ENCODE results near the gene EID2B. TPM values are rescaled to one million over a fixed set of nuclear protein-coding genes. Genes with fewer than 3 reads are reported as not detected.

EID2B gene
- total and polyA plus RNA-seq, 10 of the 15 experiments (the other 5 are each of a cell fraction or from before 2014, with no cell fraction given) = 2.9 to 10.1 (median 5.0) TPM

GRCh38 chr19:39539518-39540332, 7.1 kb upstream of the EID2B start, which contains the start of gene EID2:
TSS of gene EID2 (minus strand) at chr19:39540161. CDS start at chr19:39540079, 82 bp downstream.
- H3K4me2 ChIP-seq (ENCODE audit: control insufficient read depth, insufficient read depth) = peak within 1 kb of the TSS; percentile 68
- H3K4me3 ChIP-seq = peak within 1 kb of the TSS; percentile 68
- ATAC-seq (peak; percentile 97), FAIRE-seq (peak; percentile 90), DNase-seq (ENCODE audit: low read depth, low spot score) (peak; percentile 72)
- no peaks in the 10 kb centered on the region for H3K27me3 ChIP-seq (replicated peaks in 1 of 2; ENCODE audit: control insufficient read depth in 2 of 2, insufficient read depth in 2 of 2, low read length in 1 of 2)
- ChIA-PET POLR2A (interaction anchor here (0.9 to 1.0 kb wide), 2 partner anchors 11 to 126 kb away, joined by 4 to 6 read pairs; no protein-coding TSS in a partner anchor), CTCF (interaction anchor here (0.7 to 15.0 kb wide), 13 partner anchors 12 to 304 kb away, joined by 3 to 248 read pairs (median 3); partner anchors contain the start of gene SUPT5H), SMC1A (ENCODE audit: uncharacterized antibody, unreplicated experiment) (interaction anchor here (0.9 to 1.2 kb wide), 4 partner anchors 93 to 253 kb away, joined by 3 to 7 read pairs (median 4); no protein-coding TSS in a partner anchor), RAD21 (ENCODE audit: unreplicated experiment) (interaction anchor here (0.8 to 1.1 kb wide), 2 partner anchors 99 to 133 kb away, joined by 3 to 4 read pairs; no protein-coding TSS in a partner anchor)
- peak within 1 kb of the TSS; percentile 97 for H2AFZ ChIP-seq (ENCODE audit: control insufficient read depth, low read depth, low read length)
- 1% methylated on average over 80 of the region's 84 CpGs for WGBS (ENCODE audit: insufficient coverage, insufficient replicate concordance, low lambda C conversion rate, missing lambda C conversion rate)
- H3K9ac ChIP-seq (ENCODE audit: control insufficient read depth, insufficient read depth, low read length) = peak within 1 kb of the TSS; percentile 92
- H3K27ac ChIP-seq (ENCODE audit: control insufficient read depth, insufficient read depth) = peak within 1 kb of the TSS; percentile 80
- BruUV-seq (replicated peaks) = no TSS peak
- H4K20me1 ChIP-seq (ENCODE audit: control insufficient read depth, insufficient read depth) = no peaks in the 10 kb centered on the region
- H3K4me1 ChIP-seq (ENCODE audit: control insufficient read depth, insufficient read depth, low read length) = peaks cover 9% of the 10 kb centered on the region
- H3K36me3 ChIP-seq (ENCODE audit: control insufficient read depth in 2 of 2, insufficient read depth in 2 of 2, low read length in 1 of 2) = no peaks in the 10 kb centered on the region
- in situ Hi-C loops (cut with MboI) = no loop called here
- intact Hi-C loops (cut with micrococcal nuclease; ENCODE audit: unreplicated experiment) = loop anchor here (1.0 to 10.0 kb wide), 3 partner anchors 99 to 415 kb away; partner anchors contain the start of genes PAK4 and PLEKHG2
- H3K9me3 ChIP-seq (replicated peaks; ENCODE audit: control insufficient read depth, insufficient read depth, low read length) = no peaks in the 10 kb centered on the region
- H3K79me2 ChIP-seq (ENCODE audit: control insufficient read depth, insufficient read depth, low read length) = peaks cover 15% of the 10 kb centered on the region
- TF ChIP-seq ETV6 (conservative IDR thresholded peaks at IDR 0.05 in 1 of 2, IDR thresholded peaks at IDR 0.05 in 1 of 2; ENCODE audit: borderline replicate concordance in 1 of 2, low read depth in 1 of 2) (no peak), TBL1XR1 (IDR thresholded peaks at IDR 0.05; ENCODE audit: low read depth, low read length) (no peak), CBX3 (IDR thresholded peaks at IDR 0.05; ENCODE audit: borderline replicate concordance, low read depth) (no peak), MYC (IDR thresholded peaks at IDR 0.05; ENCODE audit: insufficient read depth, insufficient read length, insufficient replicate concordance, low read length, severe bottlenecking) (no peak), KAT2A (conservative IDR thresholded peaks at IDR 0.05; ENCODE audit: control insufficient read depth, low read depth, low read length) (no peak), ZNF24 (IDR thresholded peaks at IDR 0.05) (no peak), CREM (IDR thresholded peaks at IDR 0.05; ENCODE audit: low read depth) (peak; percentile 15; the same call in 1 of the 2 replicates), TCF7 (IDR thresholded peaks at IDR 0.05; ENCODE audit: borderline replicate concordance) (no peak), SREBF1 (IDR thresholded peaks at IDR 0.05; ENCODE audit: low read length) (no peak), BCL11A (IDR thresholded peaks at IDR 0.05; ENCODE audit: low read depth, low read length) (no peak), MLLT1 (IDR thresholded peaks at IDR 0.05) (peak; percentile 42; the same call in 1 of the 2 replicates), STAT1 (conservative IDR thresholded peaks at IDR 0.05) (no peak), SPI1 (IDR thresholded peaks at IDR 0.05; ENCODE audit: borderline replicate concordance, insufficient read depth, low read depth, low read length) (no peak), FOXK2 (IDR thresholded peaks at IDR 0.05) (no peak), BACH1 (IDR thresholded peaks at IDR 0.05; ENCODE audit: borderline replicate concordance) (peak; percentile 50; the same call in 1 of the 2 replicates), CREB1 (IDR thresholded peaks at IDR 0.05; ENCODE audit: low read depth) (no peak; the same call in 1 of the 2 replicates), YBX1 (IDR thresholded peaks at IDR 0.05) (no peak), RUNX3 (IDR thresholded peaks at IDR 0.05; ENCODE audit: low read length) (peak; percentile 77), IKZF2 (IDR thresholded peaks at IDR 0.05) (peak; percentile 68 to 71; a peak in 3 of 4 replicates), CBFB (IDR thresholded peaks at IDR 0.05; ENCODE audit: low read depth) (peak; percentile 82), ZBED1 (IDR thresholded peaks at IDR 0.05; ENCODE audit: borderline replicate concordance) (no peak), RELA (IDR thresholded peaks at IDR 0.05; ENCODE audit: borderline replicate concordance, partially characterized antibody) (peak; percentile 47)
- TF ChIP-seq, protein P1, sequence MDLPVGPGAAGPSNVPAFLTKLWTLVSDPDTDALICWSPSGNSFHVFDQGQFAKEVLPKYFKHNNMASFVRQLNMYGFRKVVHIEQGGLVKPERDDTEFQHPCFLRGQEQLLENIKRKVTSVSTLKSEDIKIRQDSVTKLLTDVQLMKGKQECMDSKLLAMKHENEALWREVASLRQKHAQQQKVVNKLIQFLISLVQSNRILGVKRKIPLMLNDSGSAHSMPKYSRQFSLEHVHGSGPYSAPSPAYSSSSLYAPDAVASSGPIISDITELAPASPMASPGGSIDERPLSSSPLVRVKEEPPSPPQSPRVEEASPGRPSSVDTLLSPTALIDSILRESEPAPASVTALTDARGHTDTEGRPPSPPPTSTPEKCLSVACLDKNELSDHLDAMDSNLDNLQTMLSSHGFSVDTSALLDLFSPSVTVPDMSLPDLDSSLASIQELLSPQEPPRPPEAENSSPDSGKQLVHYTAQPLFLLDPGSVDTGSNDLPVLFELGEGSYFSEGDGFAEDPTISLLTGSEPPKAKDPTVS (IDR thresholded peaks at IDR 0.05; ENCODE audit: low read depth, low read length) = no peak
